Activated CD8-positive, alpha-beta memory T cell treated with anti-CD3 and anti-CD28 coated beads, Interleukin-2, amount 10 ng/mL, durations not matched to agents 7 days and 5 days (primary cell): ENCODE measurements around the gene VPS13D. TPM values are rescaled to one million over a fixed set of nuclear protein-coding genes. Genes with fewer than 3 reads are reported as not detected.

Experiments used
- ATAC-seq: fragments of 150-1000 bp; cut with Tn5 transposase; one replicate; pipeline ENCODE4 v1.10.0; 2021; ENCODE audit warnings: moderate library complexity
- CTCF ChIA-PET: fragments of 350-600 bp; sonication (Branson Sonifier 250); formaldehyde crosslinking; loops from one replicate; lab custom pipeline; 2021; ENCODE audit warnings: antibody characterized with exemption; lab: Charles Lee
- DNase-seq: peaks from one replicate; pipeline ENCODE4 v3.0.0-alpha.2; 2020
- H3K27ac Mint-ChIP-seq: one replicate; pipeline ENCODE4 v1.8.0; 2021; ENCODE audit warnings: mild to moderate bottlenecking, mixed read lengths
- H3K27me3 Mint-ChIP-seq: one replicate; pipeline ENCODE4 v1.8.0; 2021; ENCODE audit warnings: mixed read lengths
- H3K36me3 Mint-ChIP-seq: one replicate; pipeline ENCODE4 v1.8.0; 2021; ENCODE audit warnings: mild to moderate bottlenecking, mixed read lengths
- H3K4me1 Mint-ChIP-seq: one replicate; pipeline ENCODE4 v1.8.0; 2021; ENCODE audit warnings: mixed read lengths
- H3K4me3 Mint-ChIP-seq: one replicate; pipeline ENCODE4 v1.8.0; 2021; ENCODE audit warnings: mild to moderate bottlenecking, moderate library complexity, mixed read lengths
- H3K9me3 Mint-ChIP-seq: one replicate; pipeline ENCODE4 v1.8.0; 2022; ENCODE audit warnings: low read depth, mixed read lengths
- total RNA-seq, 2 experiments: library from RNA; stranded (reverse); gene quantifications; one replicate each; pipeline ENCODE4 v1.2.3, GENCODE V29; 2021

The VPS13D gene
- total RNA-seq, 2 experiments from 2014 or later, result 34.6 to 38.3 TPM

DNA sequence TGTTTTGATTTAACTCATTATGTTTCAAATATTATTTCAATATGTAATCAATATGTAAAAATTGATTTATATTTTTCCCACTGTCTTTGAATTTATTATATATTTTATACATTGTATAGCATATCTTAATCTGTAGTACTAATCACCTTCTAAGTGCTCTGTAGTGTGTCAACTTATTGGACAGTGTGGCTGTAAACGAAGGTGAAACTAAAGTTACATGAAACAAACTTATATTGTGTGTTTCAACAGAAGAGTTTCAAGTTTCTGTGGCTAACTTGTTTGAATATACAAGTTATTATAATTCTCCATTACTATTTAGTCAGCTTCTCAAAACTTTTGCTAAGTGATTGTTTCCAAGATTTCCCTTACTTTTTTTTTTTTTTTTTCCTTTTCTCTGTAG, 212.4 kb downstream of the VPS13D start:
- H3K9me3 Mint-ChIP-seq, result peaks cover 6% of the 10 kb centered on the region
- H3K4me3 Mint-ChIP-seq, result no peak overlapping the region
- ATAC-seq (no peak), DNase-seq (no peak)
- peaks cover 70% of the 10 kb centered on the region for H3K36me3 Mint-ChIP-seq
- CTCF ChIA-PET, result interaction anchor here (1.4 kb wide), 1 partner anchor 8 kb away, joined by 3 read pairs; no protein-coding TSS in a partner anchor
- H3K27ac Mint-ChIP-seq, result no peak overlapping the region
- H3K27me3 Mint-ChIP-seq, result peaks cover 28% of the 10 kb centered on the region
- H3K4me1 Mint-ChIP-seq, result peaks cover 46% of the 10 kb centered on the region

- CTCF ChIA-PET, result no interaction called here
- H3K9me3 Mint-ChIP-seq, result peaks cover 3% of the 10 kb centered on the region
- no peak overlapping the region for H3K27ac Mint-ChIP-seq
Observed at GRCh38 chr1:12443151-12443550, 213.3 kb downstream of the VPS13D start.

GRCh38 chr1:12444329-12444841, 214.6 kb downstream of the VPS13D start:
- H3K27ac Mint-ChIP-seq, result peak overlapping the region; percentile 39
- peaks cover 33% of the 10 kb centered on the region for H3K27me3 Mint-ChIP-seq
- CTCF ChIA-PET, result no interaction called here
- H3K9me3 Mint-ChIP-seq, result no peaks in the 10 kb centered on the region
- DNase-seq (no peak), ATAC-seq (no peak)
- no peak overlapping the region for H3K4me3 Mint-ChIP-seq
- peaks cover 58% of the 10 kb centered on the region for H3K36me3 Mint-ChIP-seq
- H3K4me1 Mint-ChIP-seq, result peaks cover 43% of the 10 kb centered on the region

More at GRCh38 chr1:12443151-12443550, 213.3 kb downstream of the VPS13D start:
- Mint-ChIP-seq H3K36me3 (peaks cover 67% of the 10 kb centered on the region), H3K27me3 (peaks cover 33% of the 10 kb centered on the region), H3K4me1 (peaks cover 43% of the 10 kb centered on the region), H3K4me3 (no peak overlapping the region)
- ATAC-seq, result no peak
- no peak for DNase-seq

DNA sequence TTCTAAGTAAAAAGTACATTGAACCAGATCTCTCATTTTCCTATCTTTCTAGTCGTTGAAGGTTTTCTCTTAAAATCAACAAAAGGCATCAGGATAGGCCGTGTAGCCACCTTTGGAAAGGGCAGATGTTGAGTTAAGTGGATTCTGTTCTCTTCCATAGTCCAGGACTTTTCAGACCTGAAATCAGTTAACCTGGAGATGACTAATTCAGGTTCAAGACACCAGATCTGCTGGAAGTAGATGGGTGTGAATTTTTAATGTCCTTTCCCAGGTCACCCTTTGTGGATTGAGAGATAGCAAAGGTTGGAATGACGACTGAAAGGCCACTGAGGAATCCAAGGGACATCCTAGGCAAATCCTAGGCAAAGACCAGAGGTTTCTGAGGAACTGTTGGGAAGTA, 215.4 kb downstream of the VPS13D start:
- Mint-ChIP-seq H3K4me3 (no peak overlapping the region), H3K9me3 (no peaks in the 10 kb centered on the region), H3K27me3 (peaks cover 31% of the 10 kb centered on the region), H3K4me1 (peaks cover 43% of the 10 kb centered on the region), H3K36me3 (peaks cover 54% of the 10 kb centered on the region), H3K27ac (no peak overlapping the region)
- no peak for ATAC-seq
- DNase-seq, result no peak
- CTCF ChIA-PET, result no interaction called here

DNA sequence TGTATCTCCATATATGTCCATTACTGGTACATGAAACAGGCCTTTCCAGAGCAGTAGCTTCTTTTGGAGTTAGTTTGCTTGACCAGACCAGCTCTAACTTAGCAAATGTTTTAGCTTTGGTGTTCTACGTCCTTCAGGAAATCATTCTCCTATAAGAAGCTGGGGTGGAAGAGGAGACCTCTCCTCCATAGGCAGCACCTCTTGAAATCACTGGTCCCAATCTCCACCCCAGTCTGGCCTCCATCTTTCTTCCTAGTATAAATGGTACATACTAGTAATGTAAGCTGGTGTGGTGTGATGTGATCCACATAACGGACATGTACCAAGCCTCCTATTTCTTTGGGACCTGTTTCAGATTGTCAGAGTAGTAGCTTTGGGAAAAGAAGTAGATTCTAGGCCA, 216.8 kb downstream of the VPS13D start:
- DNase-seq (no peak), ATAC-seq (no peak)
- H3K27me3 Mint-ChIP-seq, result peaks cover 43% of the 10 kb centered on the region
- no peak overlapping the region for H3K27ac Mint-ChIP-seq
- no peak overlapping the region for H3K4me3 Mint-ChIP-seq
- CTCF ChIA-PET, result interaction anchor here (1.2 to 2.3 kb wide), 6 partner anchors 9 to 322 kb away, joined by 3 to 15 read pairs (median 4); partner anchors contain the start of gene DHRS3
- no peaks in the 10 kb centered on the region for H3K9me3 Mint-ChIP-seq
- H3K4me1 Mint-ChIP-seq, result peaks cover 43% of the 10 kb centered on the region
- peaks cover 60% of the 10 kb centered on the region for H3K36me3 Mint-ChIP-seq

DNA sequence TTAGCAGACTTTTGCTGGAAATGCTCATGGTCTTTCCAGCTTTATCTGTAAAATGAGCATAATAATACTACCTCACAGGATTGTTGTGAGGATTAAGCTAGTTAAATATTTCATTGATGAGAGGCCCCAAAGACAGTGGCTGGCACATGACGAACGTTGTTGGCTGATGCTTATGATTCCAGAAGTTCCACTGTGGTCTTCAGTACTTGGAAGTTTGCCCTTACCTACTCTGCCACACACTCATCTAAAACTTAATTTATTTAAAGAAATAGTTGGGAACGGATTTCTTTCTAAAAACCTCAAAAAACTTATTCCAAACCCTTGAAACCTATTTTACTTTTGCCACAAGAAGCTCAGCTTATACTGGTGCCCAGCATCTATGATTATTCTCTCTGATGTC, 217.5 kb downstream of the VPS13D start:
- ATAC-seq (no peak), DNase-seq (no peak)
- Mint-ChIP-seq H3K4me1 (peaks cover 41% of the 10 kb centered on the region), H3K4me3 (no peak overlapping the region), H3K9me3 (no peaks in the 10 kb centered on the region), H3K27me3 (peaks cover 43% of the 10 kb centered on the region), H3K36me3 (peaks cover 64% of the 10 kb centered on the region), H3K27ac (no peak overlapping the region)
- CTCF ChIA-PET, result interaction anchor here (1.2 to 2.3 kb wide), 7 partner anchors 10 to 323 kb away, joined by 3 to 15 read pairs (median 5); partner anchors contain the start of gene DHRS3

DNA sequence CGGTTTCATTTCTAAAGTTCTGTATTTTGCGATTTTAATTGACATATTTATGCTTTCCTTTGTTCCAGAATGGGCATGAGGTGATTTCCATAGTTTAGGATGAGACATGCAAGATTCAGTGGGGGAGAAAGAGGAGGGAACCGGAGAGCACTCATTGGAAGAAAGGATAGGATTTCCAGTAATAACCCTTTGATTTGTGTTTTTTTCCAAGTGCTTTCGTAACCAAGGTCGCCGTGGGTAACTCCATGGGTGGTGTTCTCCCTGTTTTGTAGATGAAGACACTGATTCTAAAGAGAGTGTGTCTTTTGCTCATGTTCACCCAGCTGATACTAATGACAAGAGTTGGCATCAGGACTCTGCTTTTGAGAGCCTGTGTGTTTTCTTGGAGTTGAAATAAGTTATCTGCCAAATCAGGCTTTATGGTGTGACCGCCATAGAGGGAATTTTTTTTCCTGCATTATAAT, 218.1 kb downstream of the VPS13D start:
- ATAC-seq (no peak), DNase-seq (no peak)
- Mint-ChIP-seq H3K4me1 (peaks cover 40% of the 10 kb centered on the region), H3K27me3 (peaks cover 46% of the 10 kb centered on the region), H3K36me3 (peaks cover 64% of the 10 kb centered on the region), H3K27ac (no peak overlapping the region), H3K4me3 (no peak overlapping the region), H3K9me3 (no peaks in the 10 kb centered on the region)
- CTCF ChIA-PET, result interaction anchor here (1.4 to 2.3 kb wide), 5 partner anchors 8 to 172 kb away, joined by 4 to 15 read pairs (median 7); no protein-coding TSS in a partner anchor

GRCh38 chr1:12448746-12449177, 218.9 kb downstream of the VPS13D start:
- Mint-ChIP-seq H3K4me3 (no peak overlapping the region), H3K36me3 (peaks cover 58% of the 10 kb centered on the region), H3K27me3 (peaks cover 46% of the 10 kb centered on the region), H3K9me3 (no peaks in the 10 kb centered on the region), H3K27ac (peak overlapping the region; percentile 88), H3K4me1 (peaks cover 49% of the 10 kb centered on the region)
- DNase-seq (no peak), ATAC-seq (no peak)
- CTCF ChIA-PET, result interaction anchor here (1.3 to 2.3 kb wide), 5 partner anchors 9 to 171 kb away, joined by 4 to 15 read pairs (median 7); no protein-coding TSS in a partner anchor

- no peak for ATAC-seq
- Mint-ChIP-seq H3K9me3 (no peaks in the 10 kb centered on the region), H3K36me3 (peaks cover 49% of the 10 kb centered on the region)
Observed at GRCh38 chr1:12450090-12450755, 220.4 kb downstream of the VPS13D start.

DNA sequence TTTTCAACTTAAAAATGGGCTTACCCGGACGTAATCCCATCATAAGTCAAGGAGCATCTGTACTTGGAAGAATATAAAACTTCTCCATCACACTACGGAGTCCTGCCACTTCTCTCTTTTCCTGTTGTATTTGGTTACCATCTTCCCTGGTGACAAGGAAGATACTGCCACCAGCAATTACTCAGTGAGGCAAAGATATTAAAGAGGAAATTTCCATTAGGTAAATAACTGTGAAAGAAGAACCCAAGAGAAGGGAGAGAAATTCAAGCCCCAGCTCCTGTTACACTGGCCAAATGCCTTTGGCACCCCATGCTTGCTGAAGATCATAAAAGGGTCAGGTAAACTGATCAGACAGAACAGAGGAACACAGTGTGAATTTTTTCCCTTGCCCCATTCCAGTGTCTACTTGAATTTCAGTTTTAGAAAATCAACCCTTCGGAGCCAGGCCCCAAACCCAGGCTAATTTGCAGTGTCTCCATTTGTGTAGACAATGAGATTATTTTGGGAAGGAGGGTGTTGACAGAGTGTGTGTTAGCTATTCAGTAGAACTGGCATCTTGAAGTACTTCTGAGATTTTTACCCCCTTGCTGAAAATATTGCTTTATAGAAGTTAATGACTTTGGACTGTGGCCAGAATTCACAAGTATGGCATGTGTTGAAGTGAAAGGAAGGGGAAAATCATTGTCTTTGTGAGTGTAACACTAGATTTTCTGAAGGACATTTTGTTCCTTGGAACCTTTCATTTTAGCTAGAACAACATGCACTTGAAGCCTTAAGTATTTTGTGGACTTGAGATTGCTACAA, 221.1 kb downstream of the VPS13D start:
- no peak for ATAC-seq
- DNase-seq, result no peak
- H3K4me1 Mint-ChIP-seq, result peaks cover 62% of the 10 kb centered on the region
- H3K4me3 Mint-ChIP-seq, result no peak overlapping the region
- H3K36me3 Mint-ChIP-seq, result peaks cover 44% of the 10 kb centered on the region
- H3K27me3 Mint-ChIP-seq, result peaks cover 31% of the 10 kb centered on the region
- CTCF ChIA-PET, result interaction anchor here (0.8 to 1.9 kb wide), 5 partner anchors 9 to 168 kb away, joined by 3 to 7 read pairs (median 3); no protein-coding TSS in a partner anchor
- no peak overlapping the region for H3K27ac Mint-ChIP-seq
- H3K9me3 Mint-ChIP-seq, result no peaks in the 10 kb centered on the region

More at GRCh38 chr1:12450090-12450755, 220.4 kb downstream of the VPS13D start:
- Mint-ChIP-seq H3K27me3 (peaks cover 38% of the 10 kb centered on the region), H3K4me3 (no peak overlapping the region), H3K27ac (peak overlapping the region; percentile 88), H3K4me1 (peaks cover 61% of the 10 kb centered on the region)
- CTCF ChIA-PET, result interaction anchor here (0.8 to 1.9 kb wide), 5 partner anchors 8 to 169 kb away, joined by 3 to 7 read pairs (median 3); no protein-coding TSS in a partner anchor
- DNase-seq, result no peak

GRCh38 chr1:12451560-12451900, 221.7 kb downstream of the VPS13D start:
- Mint-ChIP-seq H3K4me3 (no peak overlapping the region), H3K36me3 (peaks cover 43% of the 10 kb centered on the region), H3K9me3 (no peaks in the 10 kb centered on the region), H3K27ac (no peak overlapping the region), H3K4me1 (peaks cover 62% of the 10 kb centered on the region), H3K27me3 (peaks cover 28% of the 10 kb centered on the region)
- no peak for DNase-seq
- CTCF ChIA-PET, result interaction anchor here (0.8 to 1.1 kb wide), 2 partner anchors 24 to 165 kb away, joined by 3 read pairs; no protein-coding TSS in a partner anchor
- ATAC-seq, result no peak

GRCh38 chr1:12452262-12452661, 222.4 kb downstream of the VPS13D start:
- CTCF ChIA-PET, result interaction anchor here (1.1 kb wide), 1 partner anchor 16 kb away, joined by 3 read pairs; no protein-coding TSS in a partner anchor
- H3K4me1 Mint-ChIP-seq, result peaks cover 64% of the 10 kb centered on the region
- DNase-seq, result no peak
- ATAC-seq, result no peak
- peaks cover 45% of the 10 kb centered on the region for H3K36me3 Mint-ChIP-seq
- no peak overlapping the region for H3K4me3 Mint-ChIP-seq
- no peak overlapping the region for H3K27ac Mint-ChIP-seq
- H3K9me3 Mint-ChIP-seq, result no peaks in the 10 kb centered on the region
- peaks cover 21% of the 10 kb centered on the region for H3K27me3 Mint-ChIP-seq
